ENCODE results near the gene TMEM161A.
"Not testable (repeated sequence)": the region's sequence is repeated elsewhere in the genome, so short reads cannot be mapped to it uniquely, and the experiment has no call there.

Gene TMEM161A

DNA sequence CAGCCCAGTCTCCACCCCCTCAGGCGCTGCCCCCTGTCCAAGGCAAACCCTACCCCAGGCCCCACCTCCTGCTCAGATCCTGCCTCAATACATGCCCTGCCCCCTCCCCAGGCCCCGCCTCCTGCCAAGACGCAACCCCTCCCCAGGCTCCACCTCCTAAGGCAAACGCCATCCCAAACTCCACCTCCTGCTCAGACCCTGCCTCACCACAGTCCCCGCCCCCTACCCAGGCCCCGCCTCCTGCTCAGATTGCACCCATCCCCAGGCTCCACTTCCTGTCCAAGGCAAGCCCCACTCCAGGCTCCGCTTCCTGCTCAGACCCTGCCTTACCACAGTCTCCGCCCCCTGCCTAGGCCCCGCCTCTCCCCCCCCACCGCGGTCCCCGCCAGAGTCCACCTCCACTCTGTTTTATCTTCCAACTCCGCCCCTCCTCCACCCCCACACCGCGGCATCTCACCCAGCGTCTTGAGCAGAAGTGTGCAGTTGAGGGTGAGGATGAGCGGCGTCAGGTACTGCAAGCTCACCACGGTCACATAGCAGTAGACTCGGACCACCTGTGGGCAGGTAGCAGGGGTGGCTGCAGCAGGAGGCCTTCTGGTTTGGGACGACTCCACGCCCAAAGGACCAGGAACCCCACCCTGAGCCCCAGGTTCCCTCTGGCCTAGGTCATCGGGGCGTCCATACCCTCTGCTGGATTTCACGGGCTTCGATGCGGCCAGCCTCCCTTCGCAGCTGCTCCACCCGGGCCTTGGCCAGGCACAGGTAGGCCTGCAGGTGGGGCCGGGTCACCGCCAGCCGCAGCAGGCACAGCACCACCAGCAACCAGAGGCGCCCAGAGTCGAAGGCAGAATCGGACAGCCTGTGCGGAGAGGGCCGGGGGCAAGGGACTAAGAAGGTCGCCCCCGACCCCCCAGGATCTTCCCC is 17.7 kb downstream of the TMEM161A start:
- no peak for DNase-seq

DNA sequence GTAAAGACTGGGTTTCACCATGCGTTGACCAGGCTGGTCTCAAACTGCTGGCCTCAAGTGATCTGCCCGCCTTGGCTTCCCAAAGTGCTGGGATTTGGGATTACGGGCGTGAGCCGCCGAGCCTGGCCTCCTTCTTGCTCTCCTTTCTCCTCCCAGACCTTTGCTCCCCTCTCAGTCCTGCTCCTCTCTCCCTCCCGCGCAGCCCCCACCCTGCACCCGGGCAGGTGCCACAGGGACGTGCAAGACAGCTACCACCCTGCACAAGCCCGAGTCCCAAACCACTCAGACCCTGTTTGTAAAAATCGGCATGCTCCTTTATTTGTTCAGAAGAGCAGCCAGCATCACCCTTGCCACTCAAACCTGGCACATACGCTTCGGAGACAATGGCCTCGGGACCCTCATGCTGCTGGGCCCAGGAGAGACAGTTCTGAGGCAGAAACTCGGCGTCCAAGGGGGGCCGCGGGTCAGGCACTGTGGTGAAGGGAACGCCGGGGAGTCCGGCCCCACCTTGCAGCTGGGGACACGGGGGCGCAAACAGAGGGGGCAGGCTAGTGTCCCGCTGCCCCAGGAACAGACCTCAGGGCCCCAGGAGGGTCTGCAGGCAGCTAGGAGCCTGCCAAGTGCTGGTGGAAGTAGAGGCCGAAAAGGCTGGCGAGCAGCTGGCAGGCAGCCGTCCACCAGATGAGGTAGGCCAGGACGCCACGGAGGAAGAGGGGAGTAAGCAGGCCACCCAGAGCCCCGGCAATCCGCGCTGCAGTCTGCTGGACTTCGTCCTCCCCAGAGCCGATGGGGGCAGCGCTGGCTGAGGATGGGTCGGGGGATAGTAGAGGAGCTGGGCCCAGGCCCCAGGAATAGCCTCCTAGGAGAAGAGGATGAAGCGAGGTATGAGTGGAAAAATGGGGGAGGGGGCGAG is 18.7 kb downstream of the TMEM161A start:
- DNase-seq: no peak

DNA sequence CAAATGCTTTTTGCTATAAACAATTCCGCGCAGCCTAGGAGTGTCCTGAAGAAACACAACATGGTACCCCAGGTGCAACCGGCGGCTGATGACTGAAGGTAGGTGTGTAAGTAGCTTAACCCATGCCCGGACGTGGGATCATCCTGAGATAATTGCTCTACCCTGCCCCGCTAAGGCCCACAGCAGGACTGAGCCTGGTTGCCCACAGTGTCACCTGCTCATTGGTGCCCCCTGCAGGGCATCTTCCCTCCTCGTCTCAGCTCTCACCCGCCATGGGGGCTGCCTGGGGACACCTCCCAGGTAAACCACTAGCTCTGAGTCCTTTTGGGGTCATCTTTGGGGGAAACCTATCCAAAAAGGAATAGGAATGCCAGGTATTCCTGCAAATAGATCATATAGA is 22.3 kb downstream of the TMEM161A start:
- DNase-seq: no peak

DNA sequence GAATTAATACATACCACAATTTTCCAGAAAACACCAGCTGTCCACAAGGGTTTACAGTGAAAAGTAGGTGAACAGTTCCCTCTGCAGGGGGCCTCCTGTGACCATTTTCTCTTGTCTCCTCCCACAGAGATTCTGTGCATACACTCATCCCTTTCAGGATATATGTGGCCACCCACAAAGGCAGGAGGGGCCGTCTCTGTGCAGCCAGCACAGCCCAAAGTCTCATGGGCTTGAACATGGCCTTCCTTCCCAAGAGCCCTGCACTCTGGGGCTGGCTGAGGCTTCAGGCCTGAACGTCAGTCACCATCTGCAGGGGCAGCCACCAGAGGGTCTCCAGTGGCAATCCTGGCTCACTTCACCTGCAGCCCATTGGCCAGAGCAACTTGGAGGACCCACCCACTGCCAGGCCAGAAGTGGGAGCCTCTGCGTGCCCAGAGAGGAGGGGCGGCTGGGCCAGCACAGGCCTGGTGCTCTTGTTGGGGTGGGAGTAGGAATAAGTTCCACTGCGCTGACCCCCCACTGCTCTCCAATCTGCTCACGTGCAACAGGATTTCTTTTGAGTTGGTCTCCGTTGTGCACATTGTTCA is 25.1 kb downstream of the TMEM161A start:
- DNase-seq: peak in 1 of 2 experiments; percentile 41

DNA sequence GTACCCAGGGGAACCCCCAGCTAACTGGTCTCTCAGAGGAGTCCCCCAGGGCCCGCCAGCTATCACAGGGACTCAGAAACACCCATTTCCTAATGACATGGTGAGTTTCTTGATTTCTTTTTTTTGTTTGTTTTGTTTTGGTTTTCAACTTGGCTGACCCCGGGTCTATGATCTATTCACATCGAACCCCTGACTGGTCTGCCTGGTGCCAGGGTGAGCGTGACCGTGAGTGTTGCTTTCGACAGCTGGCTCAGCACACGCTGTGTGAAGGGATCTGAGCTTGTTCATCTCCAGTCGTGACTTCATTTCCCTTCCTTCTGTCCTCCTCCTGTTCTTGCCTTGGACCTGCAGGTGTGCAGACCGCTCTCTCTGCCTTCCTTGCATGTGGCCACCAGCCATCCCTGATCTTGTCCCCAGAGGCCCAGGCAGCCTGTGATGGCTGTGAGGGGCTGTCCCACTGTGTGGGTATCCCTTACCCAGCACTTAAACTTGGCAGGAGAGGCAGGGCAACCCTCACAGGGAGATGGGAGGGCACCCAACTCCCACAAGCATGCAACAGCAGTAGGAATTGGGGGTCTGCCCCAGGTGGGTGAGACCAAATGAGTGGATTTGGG is 26.2 kb downstream of the TMEM161A start:
- DNase-seq: no peak

DNA sequence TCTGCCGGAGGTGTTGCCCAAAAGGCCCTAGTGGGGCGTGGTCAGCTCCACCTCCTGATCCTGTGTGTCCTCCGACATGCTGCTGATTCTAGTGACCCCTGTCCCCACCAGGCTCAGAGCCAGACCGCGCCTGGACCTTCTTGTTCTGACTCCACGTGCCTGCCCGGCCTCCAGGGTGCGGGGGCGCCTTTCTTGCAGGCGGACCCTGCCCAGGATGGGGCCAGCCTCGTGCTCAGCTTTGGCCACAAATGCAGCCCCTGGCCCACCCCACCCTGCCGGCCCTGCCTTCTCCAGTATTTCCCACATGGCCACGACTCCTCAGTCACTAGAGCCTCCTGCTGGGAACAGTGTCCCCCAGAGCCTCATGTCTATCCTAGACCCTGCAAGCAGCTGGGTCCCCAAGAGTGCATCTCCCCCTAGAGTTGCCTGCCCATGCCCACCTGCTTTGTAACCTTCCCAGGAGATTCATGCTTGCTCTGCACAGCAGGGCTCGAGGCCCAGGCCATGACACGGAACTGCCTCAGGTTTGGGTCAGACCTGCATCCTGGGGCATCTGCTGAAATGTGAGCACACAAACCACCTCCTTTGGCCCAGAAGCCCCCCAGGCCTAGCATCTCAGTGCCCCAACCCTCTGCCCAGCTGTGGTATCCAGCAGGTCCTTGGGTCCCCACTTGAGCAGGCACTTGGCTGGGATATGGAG is 27.0 kb downstream of the TMEM161A start:
- DNase-seq: no peak

DNA sequence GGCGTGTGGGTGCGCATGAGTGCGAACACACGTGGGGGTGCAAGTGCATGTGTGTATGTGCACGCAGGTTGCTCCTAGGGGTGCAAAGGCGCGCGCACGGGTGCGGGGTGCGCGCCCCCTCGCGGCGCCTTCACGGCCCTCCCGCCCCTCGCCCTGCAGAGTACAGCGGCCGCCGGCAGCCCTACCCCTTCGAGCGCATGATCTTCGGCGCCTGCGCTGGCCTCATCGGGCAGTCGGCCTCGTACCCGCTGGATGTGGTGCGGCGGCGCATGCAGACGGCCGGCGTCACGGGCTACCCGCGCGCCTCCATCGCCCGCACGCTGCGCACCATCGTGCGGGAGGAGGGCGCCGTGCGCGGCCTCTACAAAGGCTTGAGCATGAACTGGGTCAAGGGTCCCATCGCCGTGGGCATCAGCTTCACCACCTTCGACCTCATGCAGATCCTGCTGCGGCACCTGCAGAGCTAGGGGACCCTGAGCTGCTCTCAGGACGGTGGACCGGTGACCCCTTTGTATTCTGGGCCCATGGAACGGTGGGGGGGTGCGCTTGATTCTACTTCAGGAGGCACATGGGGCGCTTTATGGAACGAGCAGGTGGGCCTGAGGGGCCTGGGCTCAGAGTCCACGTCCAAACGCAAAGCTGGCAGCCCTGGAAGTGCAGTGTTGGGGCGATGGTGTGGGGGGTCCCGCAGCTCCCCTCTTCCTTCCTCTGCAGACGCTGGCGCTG is 27.7 kb downstream of the TMEM161A start:
- DNase-seq: no peak

DNA sequence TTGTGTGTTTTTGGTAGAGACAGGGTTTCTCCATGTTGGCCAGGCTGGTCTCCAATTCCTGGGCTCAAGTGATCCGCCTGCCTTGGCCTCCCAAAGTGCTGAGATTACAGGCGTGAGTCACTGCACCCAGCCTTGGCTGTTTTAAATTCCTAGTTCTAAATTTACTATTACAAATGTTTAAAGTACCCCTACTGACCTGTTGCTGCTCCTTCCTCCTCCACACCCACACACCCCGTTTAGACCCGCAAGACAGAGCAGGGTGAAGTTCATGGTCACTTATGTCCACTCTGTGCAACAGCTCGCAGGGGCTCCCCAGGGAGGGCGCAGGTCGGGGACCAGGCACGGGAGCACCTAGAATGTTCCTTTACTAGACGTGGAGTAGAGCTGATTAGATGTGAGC is 28.7 kb downstream of the TMEM161A start:
- no peak for DNase-seq

DNA sequence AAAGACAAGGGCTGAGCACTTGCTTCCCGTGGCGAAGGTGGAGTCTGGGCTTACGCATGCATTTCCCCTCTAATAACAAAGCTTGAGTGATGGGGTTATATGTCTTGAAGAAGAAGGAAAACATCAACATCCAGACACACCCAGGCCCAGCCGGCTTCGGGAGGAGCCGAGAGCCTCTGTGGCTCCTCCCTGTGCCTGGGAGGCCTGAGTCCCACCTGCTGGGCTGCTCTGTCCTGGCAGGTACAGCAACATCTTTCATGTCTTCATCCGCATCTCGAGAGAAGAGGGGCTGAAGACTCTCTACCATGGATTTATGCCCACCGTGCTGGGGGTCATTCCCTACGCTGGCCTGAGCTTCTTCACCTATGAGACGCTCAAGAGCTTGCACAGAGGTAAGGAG is 30.6 kb downstream of the TMEM161A start:
- no peak for DNase-seq

DNA sequence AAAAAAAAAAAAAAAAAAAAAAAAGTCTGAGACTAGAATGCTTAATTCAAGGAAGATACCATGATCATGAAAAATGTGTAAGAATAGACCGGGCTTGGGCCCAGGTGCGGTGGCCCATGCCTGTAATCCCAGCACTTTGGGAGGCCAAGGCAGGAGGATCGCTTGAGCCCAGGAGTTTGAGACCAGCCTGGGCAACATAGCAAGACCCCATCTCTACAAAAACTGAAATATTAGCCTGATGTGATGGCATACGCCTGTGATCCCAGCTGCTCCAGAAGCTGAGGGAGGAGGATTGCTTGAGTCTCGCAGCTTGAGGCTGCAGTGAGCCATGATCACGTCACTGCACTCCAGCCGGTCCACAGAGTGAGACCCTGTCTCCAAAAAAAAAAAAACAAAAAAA is 31.3 kb downstream of the TMEM161A start:
- DNase-seq: not testable (repeated sequence)

DNA sequence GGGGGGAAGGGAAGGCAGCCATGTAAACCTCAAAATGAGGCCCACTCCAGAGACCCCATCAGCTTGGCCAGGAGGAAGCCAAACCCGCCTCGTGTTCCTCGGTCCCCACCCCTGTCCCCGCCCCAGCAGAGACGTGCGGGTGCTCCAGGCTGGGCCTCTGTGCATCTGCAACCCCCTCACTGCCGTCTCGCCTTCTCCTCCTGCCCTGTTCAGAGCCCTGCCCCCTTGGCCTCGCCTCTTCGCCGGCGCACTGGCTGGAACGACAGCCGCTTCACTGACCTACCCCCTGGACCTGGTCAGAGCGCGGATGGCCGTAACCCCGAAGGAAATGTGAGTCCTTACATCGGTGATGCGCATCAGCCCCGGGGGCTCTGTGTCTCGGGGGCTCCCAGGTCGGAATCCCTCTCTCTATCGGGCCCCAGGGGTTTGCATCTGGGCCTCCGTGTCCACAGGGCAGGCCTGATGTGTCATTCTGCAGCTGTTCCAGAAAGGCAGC is 32.2 kb downstream of the TMEM161A start:
- DNase-seq: no peak

DNA sequence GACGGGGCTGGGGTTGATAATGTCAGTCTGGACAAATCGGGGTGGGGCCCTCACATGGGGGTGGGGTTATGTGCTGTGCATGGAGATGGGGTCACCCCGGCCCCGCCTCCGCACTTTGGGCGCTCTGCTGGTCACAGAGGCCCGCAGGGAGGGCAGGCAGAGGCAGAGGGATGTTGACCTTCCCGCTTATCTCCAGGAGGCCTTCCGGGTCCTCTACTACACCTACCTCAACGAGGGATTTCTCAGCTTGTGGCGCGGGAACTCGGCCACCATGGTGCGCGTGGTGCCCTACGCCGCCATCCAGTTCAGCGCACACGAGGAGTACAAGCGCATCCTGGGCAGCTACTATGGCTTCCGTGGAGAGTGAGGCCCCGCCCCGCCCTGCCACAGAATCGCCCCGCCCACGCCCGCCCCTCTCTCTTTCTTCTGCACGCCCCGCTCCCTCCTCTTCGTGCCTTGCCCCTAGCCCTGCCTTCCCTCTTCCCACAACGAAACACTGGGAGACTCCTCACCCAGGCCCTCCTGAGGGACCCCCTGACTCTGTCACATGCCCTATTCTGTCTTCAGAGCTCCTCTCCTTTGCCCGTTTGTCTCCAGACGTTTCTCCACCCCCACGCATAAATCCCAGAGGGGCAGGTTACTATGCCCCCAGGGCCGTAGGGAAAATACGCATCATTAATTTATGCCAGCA is 32.8 kb downstream of the TMEM161A start:
- DNase-seq: no peak

DNA sequence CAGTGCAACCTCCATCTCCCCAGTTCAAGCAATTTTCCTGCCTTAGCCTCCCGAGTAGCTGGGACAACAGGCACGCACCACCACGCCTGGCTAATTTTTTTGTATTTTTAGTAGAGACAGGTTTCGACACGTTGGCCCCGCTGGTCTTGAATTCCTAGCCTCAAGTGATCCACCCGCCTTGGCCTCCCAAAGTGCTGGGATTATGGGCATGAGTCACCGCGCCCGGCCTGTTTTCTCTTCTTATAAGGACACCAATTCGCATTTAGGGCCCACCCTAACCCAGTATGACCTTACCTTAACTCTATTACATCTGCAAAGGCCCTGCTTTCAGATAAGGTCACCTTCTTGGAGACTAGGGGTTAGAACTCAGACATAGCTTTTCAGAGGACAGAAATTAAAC is 35.1 kb downstream of the TMEM161A start:
- no peak for DNase-seq

DNA sequence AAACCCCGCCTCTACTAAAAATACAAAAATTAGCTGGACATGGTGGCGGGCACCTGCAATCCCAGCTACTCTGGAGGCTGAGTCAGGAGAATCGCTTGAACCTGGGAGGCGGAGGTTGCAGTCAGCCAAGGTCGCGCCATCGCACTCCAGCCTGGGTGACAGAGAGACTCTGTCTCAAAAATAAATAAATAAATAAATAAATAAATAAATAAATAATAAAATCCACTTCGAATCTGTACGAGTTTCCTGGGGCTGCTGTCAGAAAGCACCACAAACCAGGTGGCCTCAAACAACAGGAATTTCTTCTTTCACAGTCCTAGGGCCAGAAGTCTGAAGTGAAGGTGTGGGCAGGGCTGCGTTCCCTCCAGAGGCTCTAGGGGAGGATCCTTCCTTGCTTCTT is 35.7 kb downstream of the TMEM161A start:
- DNase-seq: not testable (repeated sequence)

DNA sequence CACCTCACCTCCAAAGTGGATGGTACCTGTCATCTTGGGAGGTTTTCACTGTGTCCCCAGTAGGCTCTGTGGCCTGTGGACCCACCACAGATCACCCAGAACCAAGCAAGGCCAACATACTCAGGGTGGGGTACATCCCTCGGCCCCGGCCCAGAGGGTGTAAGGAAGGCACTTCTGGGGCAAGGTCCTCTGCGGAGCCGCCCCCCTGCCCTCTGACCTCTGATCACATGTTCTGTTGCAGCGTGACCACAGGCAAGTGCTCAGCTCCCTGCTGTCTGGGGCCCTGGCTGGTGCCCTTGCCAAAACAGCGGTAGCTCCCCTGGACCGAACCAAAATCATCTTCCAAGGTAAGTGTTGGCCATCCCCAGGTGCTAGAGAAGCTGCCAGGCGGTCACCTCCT is 36.7 kb downstream of the TMEM161A start:
- no peak for DNase-seq

DNA sequence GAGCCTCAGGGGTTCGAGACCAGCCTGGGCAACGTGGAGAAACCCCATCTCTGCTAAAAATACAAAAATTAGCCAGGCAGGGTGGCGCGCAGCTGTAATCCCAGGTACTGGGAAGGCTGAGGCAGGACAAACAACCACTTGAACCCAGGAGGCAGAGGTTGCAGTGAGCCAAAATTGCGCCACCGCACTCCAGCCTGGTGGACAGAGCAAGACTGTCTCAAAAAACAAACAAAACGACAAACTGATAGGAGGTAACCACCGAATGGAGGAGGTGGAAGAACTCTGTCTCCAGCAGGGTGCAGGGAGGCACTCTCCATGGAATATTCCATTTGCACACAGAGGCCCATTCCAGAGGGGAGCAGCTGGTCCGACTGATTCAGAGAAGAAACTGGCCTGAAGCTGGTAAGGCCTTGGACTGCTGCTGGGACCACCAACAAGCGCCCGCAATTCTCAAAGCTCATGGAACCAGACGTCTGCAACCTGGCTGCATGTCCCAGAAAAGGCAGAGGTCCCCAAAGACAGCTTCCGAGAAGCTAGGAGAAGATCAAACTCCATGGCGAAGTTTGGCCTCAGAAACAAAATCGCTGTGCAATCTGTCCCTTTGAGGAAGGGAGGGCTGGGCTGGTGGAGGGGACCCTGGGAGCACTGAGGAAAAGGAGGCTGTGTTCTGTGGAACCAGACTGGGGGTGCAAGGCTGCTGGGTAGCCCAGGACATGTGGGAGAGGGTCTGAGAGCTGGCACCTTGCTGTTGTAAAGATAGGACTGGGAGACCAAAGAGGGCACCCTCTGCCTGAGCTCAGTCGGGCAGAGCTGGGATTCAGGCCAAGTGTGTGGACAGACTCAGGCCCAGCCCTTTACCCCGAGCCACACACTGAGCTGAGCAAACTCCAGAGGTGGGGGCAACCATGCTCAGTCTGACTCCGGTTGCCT is 39.3 kb downstream of the TMEM161A start:
- DNase-seq: no peak

DNA sequence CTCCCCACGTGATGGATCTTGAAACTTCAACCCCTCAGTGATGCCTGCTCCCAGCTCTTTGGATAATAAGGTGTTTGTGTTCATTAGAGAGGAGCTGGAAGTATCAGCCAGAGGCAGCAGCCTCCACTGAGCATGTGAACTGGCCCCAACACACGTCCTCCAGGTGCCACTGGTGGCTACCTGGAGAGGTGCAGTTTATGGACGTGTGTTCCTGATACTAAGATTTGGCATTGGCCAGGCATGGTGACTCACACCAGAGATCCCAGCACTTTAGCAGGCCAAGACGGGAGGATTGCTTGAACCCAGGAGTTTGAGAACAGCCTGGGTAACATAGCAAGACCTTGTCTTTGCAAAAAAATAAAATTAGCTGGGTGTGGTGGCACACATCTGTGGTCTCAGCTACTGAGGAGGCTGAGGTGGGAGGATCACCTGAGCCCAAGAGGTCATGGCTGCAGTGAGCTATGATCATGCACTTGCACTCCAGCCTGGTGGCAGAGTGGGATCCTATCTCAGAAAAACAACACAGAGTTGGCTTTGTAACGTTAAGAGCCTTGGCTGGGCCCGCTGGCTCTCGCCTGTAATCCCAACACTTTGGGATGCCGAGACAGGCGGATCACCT is 40.1 kb downstream of the TMEM161A start:
- DNase-seq: no peak

DNA sequence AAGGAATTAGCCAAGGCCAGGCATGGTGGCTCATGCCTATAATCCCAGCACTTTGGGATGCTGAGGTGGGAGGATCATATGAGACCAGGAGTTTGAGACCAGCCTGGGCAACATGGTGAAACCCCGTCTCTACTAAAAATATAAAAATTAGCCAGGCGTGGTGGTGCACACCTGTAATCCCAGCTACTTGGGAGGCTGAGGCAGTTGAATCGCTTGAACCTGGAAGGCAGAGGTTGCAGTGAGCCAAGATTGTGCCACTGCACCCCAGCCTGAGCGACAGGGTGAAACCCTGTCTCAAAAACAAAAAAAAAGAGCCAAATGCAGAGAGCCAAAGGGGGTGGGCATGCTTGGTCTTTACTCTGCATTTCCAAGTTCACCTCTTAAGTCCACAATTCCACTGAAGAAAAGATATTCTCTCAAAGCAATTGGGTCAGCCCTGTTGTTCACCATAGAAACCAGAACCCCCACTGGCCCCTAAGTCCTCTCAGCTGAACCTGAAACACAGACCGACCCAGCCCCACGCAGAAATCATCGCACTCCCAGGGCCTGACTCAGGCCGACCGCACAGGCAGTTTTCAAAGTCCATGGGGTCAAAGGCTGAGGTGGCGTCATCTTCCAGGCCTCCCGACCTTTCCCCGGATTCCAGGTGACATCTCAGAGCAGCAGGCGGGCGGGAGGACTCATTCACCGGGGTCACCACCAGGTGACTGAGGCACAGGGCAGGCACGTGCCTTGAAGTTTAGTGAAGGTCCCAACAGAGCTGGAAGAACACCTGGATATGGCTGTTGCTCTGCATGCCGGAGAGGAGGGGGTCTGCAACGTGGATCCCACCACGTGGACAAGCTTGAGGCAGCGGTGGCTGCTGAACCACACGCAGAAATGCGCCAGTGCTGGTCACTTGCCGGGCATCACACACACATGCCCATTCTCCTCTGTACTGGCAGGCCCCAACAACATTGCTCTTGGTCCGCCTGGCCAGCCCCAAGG is 41.3 kb downstream of the TMEM161A start:
- no peak for DNase-seq

Measured in NCI-H446 (cell line).